ENCODE data around the gene TLE2.
"Not testable (repeated sequence)": the region's sequence is repeated elsewhere in the genome, so short reads cannot be mapped to it uniquely, and the experiment has no call there.

The TLE2 gene

GRCh38 chr19:3055741-3056416, 26.8 kb upstream of the TLE2 start:
- DNase-seq, result no peak

GRCh38 chr19:3054972-3055740, 26.1 kb upstream of the TLE2 start:
- no peak for DNase-seq

GRCh38 chr19:3054265-3054971, 25.3 kb upstream of the TLE2 start:
- no peak for DNase-seq

- DNase-seq, result no peak
Observed at GRCh38 chr19:3053780-3054179, 24.7 kb upstream of the TLE2 start.

- DNase-seq, result no peak
Observed at GRCh38 chr19:3053218-3053621, 24.1 kb upstream of the TLE2 start.

- DNase-seq, result not testable (repeated sequence)
Observed at GRCh38 chr19:3050016-3050415, 20.9 kb upstream of the TLE2 start.

GRCh38 chr19:3049089-3049488, 20.0 kb upstream of the TLE2 start:
- DNase-seq, result no peak

GRCh38 chr19:3048190-3048533, 19.1 kb upstream of the TLE2 start:
- no peak for DNase-seq

- peak; percentile 76 for DNase-seq
Observed at GRCh38 chr19:3047496-3048189, 18.6 kb upstream of the TLE2 start.

GRCh38 chr19:3046698-3047495, 17.8 kb upstream of the TLE2 start:
- peak; percentile 44 for DNase-seq

- DNase-seq, result no peak
Observed at GRCh38 chr19:3045885-3046697, 17.0 kb upstream of the TLE2 start.

GRCh38 chr19:3045191-3045590, 16.1 kb upstream of the TLE2 start:
- DNase-seq, result no peak

GRCh38 chr19:3042621-3043267, 13.7 kb upstream of the TLE2 start:
- DNase-seq, result no peak

GRCh38 chr19:3041761-3042620, 12.9 kb upstream of the TLE2 start:
- no peak for DNase-seq

GRCh38 chr19:3041327-3041726, 12.2 kb upstream of the TLE2 start:
- no peak for DNase-seq

GRCh38 chr19:3039641-3040077, 10.6 kb upstream of the TLE2 start:
- DNase-seq, result no peak

- no peak for DNase-seq
Observed at GRCh38 chr19:3039125-3039524, 10.0 kb upstream of the TLE2 start.

- DNase-seq, result no peak
Observed at GRCh38 chr19:3038214-3038613, 9.1 kb upstream of the TLE2 start.

GRCh38 chr19:3036977-3037544, 8.0 kb upstream of the TLE2 start:
- DNase-seq, result not testable (repeated sequence)
